IPS DF 6.9 (cell line): ENCODE data around the gene CENPX.

Experiments
- DNase-seq: peaks from one replicate; pipeline ENCODE4 v3.0.0-alpha.2; 2013; ENCODE audit warnings: low read depth, low spot score
- H3K27ac ChIP-seq: one replicate; pipeline ENCODE4 v1.5.1; 2013; ENCODE audit warnings: low read length, control low read depth
- H3K27me3 ChIP-seq: 2 replicates; pipeline ENCODE4 v1.6.1; 2013; ENCODE audit warnings: mild to moderate bottlenecking, low read length; ENCODE audit not compliant: control insufficient read depth, insufficient read depth
- H3K36me3 ChIP-seq: 2 replicates; pipeline ENCODE4 v1.6.1; 2013; ENCODE audit warnings: low read length; ENCODE audit not compliant: control insufficient read depth, insufficient read depth
- H3K4me1 ChIP-seq: 2 replicates; pipeline ENCODE4 v1.6.1; 2013; ENCODE audit warnings: low read length; ENCODE audit not compliant: control insufficient read depth, insufficient read depth
- H3K4me3 ChIP-seq: 2 replicates; pipeline ENCODE4 v1.5.1; 2013; ENCODE audit warnings: mild to moderate bottlenecking, low read length
- H3K9me3 ChIP-seq: 2 replicates; pipeline ENCODE4 v1.6.1; 2013; ENCODE audit warnings: low read length, inconsistent platforms; ENCODE audit not compliant: control insufficient read depth, insufficient read depth
- WGBS: extraction: QIAGEN DNeasy Blood & Tissue Kit; methylation state at CpG from one replicate; pipeline ENCODE4 v1.1.7; 2013; ENCODE audit warnings: mixed read lengths, missing lambda C conversion rate; ENCODE audit not compliant: insufficient read length, insufficient coverage; 5-methylcytosine and 5-hydroxymethylcytosine counted together

CENPX gene

DNA sequence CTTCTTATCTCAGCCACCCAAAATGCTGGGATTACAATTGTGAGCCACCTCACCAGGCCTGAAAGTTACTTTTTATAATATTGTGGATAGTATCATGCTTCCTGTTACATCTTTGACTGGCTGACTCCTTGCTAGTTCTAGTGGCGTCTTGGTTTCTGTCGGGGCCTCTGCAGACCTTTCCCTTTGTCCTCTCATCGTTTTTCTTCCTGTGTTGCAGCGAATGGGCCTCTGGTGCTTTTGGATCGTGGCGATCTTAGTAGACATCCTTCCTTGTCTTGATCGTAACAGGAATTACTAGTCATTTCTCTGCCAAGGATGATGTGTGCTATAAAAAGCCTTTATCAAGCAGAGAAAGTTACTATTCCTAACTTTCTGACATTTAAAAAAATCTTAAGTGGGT lies 24.5 kb downstream of the CENPX start:
- no CpG with 5 or more reads among the region's 7 CpGs for WGBS
- no peaks in the 10 kb centered on the region for H3K9me3 ChIP-seq
- DNase-seq: no peak
- H3K27ac ChIP-seq: no peak overlapping the region
- no peak overlapping the region for H3K4me3 ChIP-seq
- H3K27me3 ChIP-seq: no peaks in the 10 kb centered on the region
- H3K36me3 ChIP-seq: 0 out of 2 replicates have a peak, but pooled peaks cover 2% of the 10 kb centered on the region
- H3K4me1 ChIP-seq: peaks cover 4% of the 10 kb centered on the region; the same call in 1 of the 2 replicates

GRCh38 chr17:81996757-81997441 lies 25.8 kb downstream of the CENPX start:
- no CpG with 5 or more reads among the region's 30 CpGs for WGBS
- H3K27me3 ChIP-seq: no peaks in the 10 kb centered on the region
- no peak overlapping the region for H3K27ac ChIP-seq
- no peak for DNase-seq
- H3K36me3 ChIP-seq: 0 out of 2 replicates have a peak, but pooled peaks cover 2% of the 10 kb centered on the region
- no peak overlapping the region for H3K4me3 ChIP-seq
- H3K9me3 ChIP-seq: no peaks in the 10 kb centered on the region
- H3K4me1 ChIP-seq: peaks cover 8% of the 10 kb centered on the region; the same call in 1 of the 2 replicates

DNA sequence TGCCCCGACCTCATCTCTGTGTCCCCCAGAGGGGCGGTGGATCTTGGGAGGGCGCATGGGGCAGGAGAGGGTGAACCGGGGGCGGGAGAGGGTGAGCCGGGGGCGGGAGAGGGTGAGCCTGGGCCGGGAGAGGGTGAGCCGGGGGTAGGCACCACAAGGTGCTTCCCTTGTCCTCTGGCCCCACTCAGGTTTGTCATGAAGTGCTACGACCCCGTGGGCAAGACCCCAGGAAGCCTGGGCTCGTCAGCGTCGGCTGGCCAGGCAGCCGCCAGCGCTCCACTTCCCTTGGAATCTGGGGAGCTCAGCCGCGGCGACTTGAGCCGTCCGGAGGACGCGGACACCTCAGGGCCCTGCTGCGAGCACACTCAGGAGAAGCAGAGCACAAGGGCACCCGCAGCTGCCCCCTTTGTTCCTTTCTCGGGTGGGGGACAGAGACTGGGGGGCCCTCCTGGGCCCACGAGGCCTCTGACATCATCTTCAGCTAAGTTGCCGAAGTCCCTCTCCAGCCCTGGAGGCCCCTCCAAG lies 26.4 kb downstream of the CENPX start:
- H3K27ac ChIP-seq: no peak overlapping the region
- DNase-seq: no peak
- H3K27me3 ChIP-seq: no peaks in the 10 kb centered on the region
- H3K4me1 ChIP-seq: peaks cover 14% of the 10 kb centered on the region
- H3K4me3 ChIP-seq: no peak overlapping the region
- no peaks in the 10 kb centered on the region for H3K9me3 ChIP-seq
- WGBS: no CpG with 5 or more reads among the region's 28 CpGs
- H3K36me3 ChIP-seq: 0 out of 2 replicates have a peak, but pooled peaks cover 2% of the 10 kb centered on the region

DNA sequence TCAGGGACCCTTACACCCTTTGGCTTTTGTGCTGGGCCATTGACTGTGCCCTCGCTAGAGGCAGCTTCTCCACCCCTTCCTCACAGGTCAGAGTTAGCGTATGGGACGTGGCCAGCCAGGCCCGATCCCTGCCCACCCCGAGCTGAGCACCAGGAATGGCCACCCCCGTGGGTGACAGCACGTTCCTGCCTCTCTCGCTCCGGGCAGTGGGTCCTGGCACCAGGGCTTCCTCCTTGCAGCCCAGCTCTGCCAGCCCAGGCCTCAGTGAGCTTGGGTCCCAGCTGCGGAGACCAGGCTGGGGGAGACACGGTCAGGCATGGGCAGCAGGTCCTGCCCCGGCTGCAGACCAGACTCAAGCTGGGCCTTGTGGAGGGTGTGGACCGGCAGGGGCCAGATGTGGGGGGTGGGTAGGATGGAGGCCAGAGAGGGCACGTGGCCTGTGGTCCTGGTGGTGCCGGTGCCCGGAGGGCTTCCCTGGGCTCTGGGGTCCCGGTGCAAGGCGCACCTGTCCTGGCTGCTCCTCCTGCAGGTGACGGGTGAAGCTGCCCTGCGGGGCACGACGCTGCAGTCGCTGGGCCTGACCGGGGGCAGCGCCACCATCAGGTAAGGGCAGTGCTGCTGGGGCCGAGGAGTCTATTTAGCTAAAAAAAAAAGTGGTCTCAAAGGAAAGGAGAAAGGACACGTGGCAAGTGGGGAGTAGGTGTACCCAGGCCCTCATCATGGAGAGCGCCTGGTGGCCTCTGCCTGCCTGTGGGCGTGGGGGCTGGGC lies 27.0 kb downstream of the CENPX start:
- H3K27me3 ChIP-seq: no peaks in the 10 kb centered on the region
- peaks cover 14% of the 10 kb centered on the region for H3K4me1 ChIP-seq
- WGBS: no CpG with 5 or more reads among the region's 29 CpGs

GRCh38 chr17:81994593-81995462 lies 27.9 kb downstream of the CENPX start:
- H3K9me3 ChIP-seq: no peaks in the 10 kb centered on the region
- H3K36me3 ChIP-seq: 0 out of 2 replicates have a peak, but pooled peaks cover 2% of the 10 kb centered on the region
- DNase-seq: no peak
- H3K27me3 ChIP-seq: no peaks in the 10 kb centered on the region
- no peak overlapping the region for H3K4me3 ChIP-seq
- no peak overlapping the region for H3K27ac ChIP-seq
- H3K4me1 ChIP-seq: peaks cover 13% of the 10 kb centered on the region
- WGBS: no CpG with 5 or more reads among the region's 39 CpGs

More for the DNA sequence above, 27.0 kb downstream of the CENPX start:
- no peak overlapping the region for H3K4me3 ChIP-seq
- H3K9me3 ChIP-seq: no peaks in the 10 kb centered on the region
- H3K36me3 ChIP-seq: 0 out of 2 replicates have a peak, but pooled peaks cover 2% of the 10 kb centered on the region
- DNase-seq: no peak
- H3K27ac ChIP-seq: no peak overlapping the region

DNA sequence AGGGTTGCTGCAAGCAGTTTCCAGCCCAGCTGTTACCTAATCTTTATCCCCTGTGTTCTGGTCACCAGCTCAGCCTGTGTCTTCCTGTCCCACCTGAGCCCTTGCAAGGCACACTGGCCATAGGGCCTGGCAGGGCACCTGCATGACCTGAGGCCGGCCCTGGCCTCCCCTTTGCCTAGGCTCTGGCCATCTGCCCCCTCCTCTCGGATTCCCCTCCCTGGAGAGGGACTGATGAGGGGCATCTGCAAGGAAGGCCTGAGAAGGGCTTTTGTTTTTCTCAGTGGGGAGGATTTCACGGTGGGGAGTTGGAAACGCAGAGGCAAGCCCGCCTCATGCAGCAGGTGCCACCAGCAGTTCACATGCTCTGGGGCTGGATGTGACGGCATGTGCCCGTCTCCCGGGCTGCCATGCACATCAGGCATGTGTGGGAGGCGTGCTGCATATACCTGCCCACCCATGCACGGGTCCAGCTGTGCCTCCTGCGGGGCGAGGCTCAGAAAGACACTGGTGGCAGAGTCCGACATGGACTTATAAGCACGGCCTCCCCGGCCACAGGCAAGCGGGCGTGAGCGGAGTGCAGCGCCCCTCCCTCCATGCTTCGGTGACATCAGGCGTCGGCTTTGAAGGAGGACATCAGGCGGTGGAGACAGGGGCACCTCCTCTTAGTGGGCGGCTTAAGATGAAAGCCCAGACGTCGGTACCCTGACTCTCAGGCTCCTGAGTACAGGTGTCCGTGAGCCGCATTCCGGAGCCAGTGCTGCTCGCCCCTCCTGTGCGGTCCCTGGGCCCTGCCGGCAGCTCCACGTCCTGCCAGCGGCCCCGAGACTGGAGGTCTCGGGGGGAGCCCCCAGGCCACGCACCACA lies 28.7 kb downstream of the CENPX start:
- H3K27ac ChIP-seq: no peak overlapping the region

GRCh38 chr17:81992306-81993102 lies 30.2 kb downstream of the CENPX start:
- no peak for DNase-seq
- no peaks in the 10 kb centered on the region for H3K9me3 ChIP-seq
- H3K36me3 ChIP-seq: 0 out of 2 replicates have a peak, but pooled peaks cover 4% of the 10 kb centered on the region
- no peak overlapping the region for H3K27ac ChIP-seq
- no peak overlapping the region for H3K4me3 ChIP-seq
- H3K27me3 ChIP-seq: no peaks in the 10 kb centered on the region
- WGBS: no CpG with 5 or more reads among the region's 31 CpGs
- H3K4me1 ChIP-seq: peaks cover 13% of the 10 kb centered on the region

More for the DNA sequence above, 28.7 kb downstream of the CENPX start:
- Histone ChIP-seq H3K9me3 (no peaks in the 10 kb centered on the region), H3K4me3 (no peak overlapping the region), H3K4me1 (peaks cover 13% of the 10 kb centered on the region), H3K36me3 (0 out of 2 replicates have a peak, but pooled peaks cover 4% of the 10 kb centered on the region), H3K27me3 (no peaks in the 10 kb centered on the region)
- DNase-seq: no peak
- no CpG with 5 or more reads among the region's 37 CpGs for WGBS

DNA sequence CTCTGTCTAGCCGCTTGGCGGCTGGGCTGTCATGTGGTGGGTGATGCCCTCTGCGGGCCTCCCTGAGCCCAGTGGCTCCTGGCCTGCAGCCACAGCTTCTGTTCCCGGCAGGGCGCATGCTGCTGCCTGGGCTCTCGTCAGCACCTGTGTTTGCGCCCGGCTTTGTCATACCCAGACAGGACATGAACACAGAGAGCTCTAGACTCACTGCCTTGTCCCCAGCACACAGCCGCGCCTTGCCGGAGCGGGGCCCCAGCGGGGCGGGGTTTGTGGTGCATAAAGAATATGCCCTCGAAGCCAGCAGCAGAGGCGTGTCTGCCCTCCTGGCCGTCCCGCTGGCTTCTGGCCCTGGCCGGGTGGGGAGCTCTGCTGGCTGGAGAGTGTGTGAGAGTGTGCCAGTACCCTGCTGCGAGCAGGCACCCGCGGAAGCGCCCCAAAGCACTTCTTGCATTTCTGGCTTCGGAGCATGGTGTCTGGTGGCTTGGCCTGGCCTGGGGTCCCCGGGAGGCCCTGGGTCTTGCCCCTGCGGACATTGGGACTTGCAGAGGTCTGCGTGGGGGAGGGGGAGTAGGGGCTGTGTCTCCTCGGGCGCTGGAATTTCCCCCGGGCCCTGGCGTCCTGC lies 30.9 kb downstream of the CENPX start:
- no CpG with 5 or more reads among the region's 31 CpGs for WGBS
- H3K27me3 ChIP-seq: no peaks in the 10 kb centered on the region
- no peaks in the 10 kb centered on the region for H3K9me3 ChIP-seq
- H3K4me3 ChIP-seq: no peak overlapping the region
- no peak for DNase-seq
- H3K27ac ChIP-seq: no peak overlapping the region
- H3K4me1 ChIP-seq: peaks cover 13% of the 10 kb centered on the region
- H3K36me3 ChIP-seq: peaks cover 7% of the 10 kb centered on the region; the same call in 1 of the 2 replicates
